HCT116 (cell line): Measurements from ENCODE around the gene MTX2. TPM values are rescaled to one million over a fixed set of nuclear protein-coding genes. Genes with fewer than 3 reads are reported as not detected.

Experiments used
- ATAC-seq: fragments of 200-7000 bp; cut with Tn5 transposase; 2 replicates; pipeline ENCODE4 v1.9.1; 2020; ENCODE audit warnings: mild to moderate bottlenecking, moderate library complexity
- BruUV-seq: library from RNA; stranded (reverse); fragments of 400-500 nt; replicated peaks from 2 replicates; lab custom pipeline; 2021; lab: Mats Ljungman, UMichigan
- CTCF ChIA-PET: fragments of 300-600 bp; sonication (Branson Sonifier 250); formaldehyde crosslinking; loops from one replicate; lab custom pipeline; 2021; ENCODE audit warnings: antibody characterized with exemption; lab: Charles Lee
- POLR2A ChIA-PET: fragments of 300-600, 350-600 bp; sonication (Branson Sonifier 250); formaldehyde crosslinking; loops from one replicate; lab custom pipeline; 2021; ENCODE audit warnings: antibody characterized with exemption; lab: Charles Lee
- RAD21 ChIA-PET, 2 experiments: fragments of 300-600 bp; sonication (Branson Sonifier 250); formaldehyde crosslinking; loops; one replicate each; lab custom pipeline; 2023; ENCODE audit warnings: low total read pairs in 2 of 2; ENCODE audit not compliant: uncharacterized antibody in 2 of 2, unreplicated experiment in 2 of 2, low non-redundant PET in 1 of 2; lab: Charles Lee
- DNase-seq: peaks from one replicate; pipeline ENCODE4 v3.0.0-alpha.2; 2010; ENCODE audit warnings: low read depth, low spot score
- H2AFZ ChIP-seq: fragments of 200-600 bp; shearing (Covaris generic), sonication (generic); 2 replicates; pipeline ENCODE4 v1.6.1; 2017; ENCODE audit warnings: low read depth, mixed run types, mixed read lengths, antibody characterized with exemption, low read length; ENCODE audit not compliant: poor library complexity, severe bottlenecking
- H3K27ac ChIP-seq: 2 replicates; pipeline ENCODE4 v1.5.1; 2012; ENCODE audit warnings: low read depth, low read length
- H3K27me3 ChIP-seq: fragments of 200-600 bp; sonication (generic); 2 replicates; pipeline ENCODE4 v1.6.1; 2016; ENCODE audit warnings: mixed run types, low read length, mixed read lengths; ENCODE audit not compliant: insufficient read depth
- H3K36me3 ChIP-seq, 2 experiments: fragments of 200-500 bp in 1 of 2; fragments of 200-600 bp in 1 of 2; sonication (Bioruptor generic) in 1 of 2; sonication (generic) in 1 of 2; 2 replicates each; pipeline versions ENCODE4 v1.5.1 to v1.6.1; 2014 to 2016; ENCODE audit warnings: low read length in 2 of 2, inconsistent platforms in 1 of 2, mixed read lengths in 1 of 2, mixed run types in 1 of 2; ENCODE audit not compliant: insufficient read depth in 2 of 2, control insufficient read depth in 1 of 2
- H3K4me1 ChIP-seq, 2 experiments: fragments of 200-600 bp in 1 of 2; sonication (generic) in 1 of 2; 2 replicates each; pipeline versions ENCODE4 v1.5.1 to v1.6.1; 2012 to 2017; ENCODE audit warnings: low read length in 2 of 2, inconsistent platforms in 1 of 2, mild to moderate bottlenecking in 1 of 2, mixed read lengths in 1 of 2, mixed run types in 1 of 2, moderate library complexity in 1 of 2; ENCODE audit not compliant: insufficient read depth in 2 of 2, control insufficient read depth in 1 of 2
- H3K4me2 ChIP-seq: fragments of 200-600 bp; sonication (generic); 2 replicates; pipeline ENCODE4 v1.6.1; 2017; ENCODE audit warnings: mixed run types, low read length, mixed read lengths
- H3K4me3 ChIP-seq, 2 experiments: fragments of 200-600 bp in 1 of 2; sonication (generic) in 1 of 2; replicated peaks in 1 of 2; 2 replicates each; pipeline ENCODE4 v1.5.1; 2011 to 2016; ENCODE audit warnings: low read length in 2 of 2, control low read depth in 1 of 2, low read depth in 1 of 2, mild to moderate bottlenecking in 1 of 2, mixed read lengths in 1 of 2, mixed run types in 1 of 2
- H3K79me2 ChIP-seq: fragments of 200-600 bp; sonication (generic); 2 replicates; pipeline ENCODE4 v1.6.1; 2017; ENCODE audit warnings: mild to moderate bottlenecking, mixed run types, low read length, moderate library complexity, mixed read lengths; ENCODE audit not compliant: insufficient read depth
- H3K9ac ChIP-seq: fragments of 200-600 bp; sonication (generic); 2 replicates; pipeline ENCODE4 v1.6.1; 2016; ENCODE audit warnings: low read length, mixed read lengths
- H3K9me2 ChIP-seq: fragments of 200-600 bp; sonication (generic), shearing (Covaris generic); 2 replicates; pipeline ENCODE4 v1.6.1; 2017; ENCODE audit warnings: mixed run types, mild to moderate bottlenecking, moderate library complexity; ENCODE audit not compliant: insufficient read depth
- H3K9me3 ChIP-seq, 2 experiments: fragments of 200-500 bp in 1 of 2; fragments of 200-600 bp in 1 of 2; sonication (Bioruptor generic) in 1 of 2; sonication (generic) in 1 of 2; 2 replicates each; pipeline ENCODE4 v1.6.1; 2014 to 2017; ENCODE audit warnings: low read length in 2 of 2, mixed read lengths in 2 of 2, inconsistent platforms in 1 of 2, low read depth in 1 of 2, mild to moderate bottlenecking in 1 of 2, mixed run types in 1 of 2, moderate library complexity in 1 of 2; ENCODE audit not compliant: control insufficient read depth in 1 of 2, insufficient read depth in 1 of 2
- H4K20me1 ChIP-seq: fragments of 200-600 bp; sonication (generic), shearing (Covaris generic); 2 replicates; pipeline ENCODE4 v1.6.1; 2017; ENCODE audit warnings: mixed run types, mild to moderate bottlenecking, moderate library complexity; ENCODE audit not compliant: insufficient read depth
- CBX3 ChIP-seq: IDR thresholded peaks from 2 replicates; pipeline ENCODE4 v1.6.1; 2012; ENCODE audit warnings: low read depth
- EGR1 ChIP-seq: IDR thresholded peaks from 2 replicates; pipeline ENCODE4 v1.6.1; 2012; ENCODE audit warnings: low read depth
- EZH2 ChIP-seq: fragments of 200-600 bp; sonication (generic); IDR thresholded peaks from 2 replicates; pipeline ENCODE4 v1.6.1; 2017; ENCODE audit warnings: antibody characterized with exemption, mixed run types
- EZH2phosphoT487 ChIP-seq: fragments of 200-600 bp; IDR thresholded peaks from 2 replicates; pipeline ENCODE4 v1.6.1; 2018; ENCODE audit warnings: antibody characterized with exemption, borderline replicate concordance
- intact Hi-C: fragments of 100-400 bp; cut with micrococcal nuclease; formaldehyde crosslinking; loops from 2 replicates; pipeline ENCODE4 v1.10.0; 2022
- total RNA-seq: library from RNA; stranded (reverse); gene quantifications from one replicate; pipeline ENCODE4 v1.2.1, GENCODE V29; 2021; ENCODE audit not compliant: unreplicated experiment
- TF ChIP-seq, protein P1 (sequence below), 3 experiments: fragments of 200-600 bp in 1 of 3; sonication (generic) in 1 of 3; IDR thresholded peaks in 2 of 3; conservative IDR thresholded peaks in 1 of 3; 2 replicates each; pipeline ENCODE4 v1.5.1; 2012 to 2017; ENCODE audit warnings: low read depth in 2 of 3, low read length in 2 of 3, antibody characterized with exemption in 1 of 3, borderline replicate concordance in 1 of 3, control low read depth in 1 of 3, mild to moderate bottlenecking in 1 of 3, mixed read lengths in 1 of 3, mixed run types in 1 of 3, moderate library complexity in 1 of 3; ENCODE audit not compliant: insufficient read depth in 1 of 3
- TF ChIP-seq, protein P2 (sequence below): IDR thresholded peaks from 2 replicates; pipeline ENCODE4 v1.6.1; 2011; ENCODE audit warnings: mild to moderate bottlenecking, low read length, moderate library complexity; ENCODE audit not compliant: insufficient replicate concordance; ENCODE audit errors: extremely low read depth

The MTX2 gene
- total RNA-seq, 1 experiment from 2014 or later, result 38.9 TPM

DNA sequence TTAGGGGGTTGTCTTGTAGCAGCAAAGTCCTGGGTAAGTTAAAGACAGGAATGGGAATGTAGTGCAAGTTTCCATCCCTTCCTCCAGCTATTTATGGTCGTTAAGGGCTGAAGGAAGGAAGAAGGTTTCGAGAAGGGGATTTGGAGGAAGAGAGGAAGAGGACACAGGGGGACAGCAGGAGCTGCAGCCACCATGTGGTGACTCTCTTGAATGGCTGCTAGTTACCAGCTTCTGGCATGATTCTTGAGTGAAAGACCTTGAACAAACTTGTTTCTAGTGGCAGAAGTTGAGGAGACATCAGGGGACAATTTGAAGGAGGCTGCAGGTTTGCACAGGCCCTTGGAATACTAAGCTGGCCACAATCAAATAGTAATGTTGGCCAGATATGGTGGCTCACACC is 116.6 kb downstream of the MTX2 start:
- Histone ChIP-seq H4K20me1 (no peaks in the 10 kb centered on the region), H3K4me3 (no peak overlapping the region)
- no peak for TF ChIP-seq CBX3
- TF ChIP-seq, protein P1, sequence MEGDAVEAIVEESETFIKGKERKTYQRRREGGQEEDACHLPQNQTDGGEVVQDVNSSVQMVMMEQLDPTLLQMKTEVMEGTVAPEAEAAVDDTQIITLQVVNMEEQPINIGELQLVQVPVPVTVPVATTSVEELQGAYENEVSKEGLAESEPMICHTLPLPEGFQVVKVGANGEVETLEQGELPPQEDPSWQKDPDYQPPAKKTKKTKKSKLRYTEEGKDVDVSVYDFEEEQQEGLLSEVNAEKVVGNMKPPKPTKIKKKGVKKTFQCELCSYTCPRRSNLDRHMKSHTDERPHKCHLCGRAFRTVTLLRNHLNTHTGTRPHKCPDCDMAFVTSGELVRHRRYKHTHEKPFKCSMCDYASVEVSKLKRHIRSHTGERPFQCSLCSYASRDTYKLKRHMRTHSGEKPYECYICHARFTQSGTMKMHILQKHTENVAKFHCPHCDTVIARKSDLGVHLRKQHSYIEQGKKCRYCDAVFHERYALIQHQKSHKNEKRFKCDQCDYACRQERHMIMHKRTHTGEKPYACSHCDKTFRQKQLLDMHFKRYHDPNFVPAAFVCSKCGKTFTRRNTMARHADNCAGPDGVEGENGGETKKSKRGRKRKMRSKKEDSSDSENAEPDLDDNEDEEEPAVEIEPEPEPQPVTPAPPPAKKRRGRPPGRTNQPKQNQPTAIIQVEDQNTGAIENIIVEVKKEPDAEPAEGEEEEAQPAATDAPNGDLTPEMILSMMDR (IDR thresholded peaks at IDR 0.05 in 2 of 3, conservative IDR thresholded peaks at IDR 0.05 in 1 of 3; ENCODE audit: borderline replicate concordance in 1 of 3, insufficient read depth in 1 of 3, low read depth in 2 of 3, low read length in 2 of 3), result peak in 2 of 3 experiments; percentile 12 to 15; a peak in 1 of 6 replicates
- no peak for TF ChIP-seq EZH2phosphoT487
- no peak for TF ChIP-seq EGR1
- TF ChIP-seq, protein P2, sequence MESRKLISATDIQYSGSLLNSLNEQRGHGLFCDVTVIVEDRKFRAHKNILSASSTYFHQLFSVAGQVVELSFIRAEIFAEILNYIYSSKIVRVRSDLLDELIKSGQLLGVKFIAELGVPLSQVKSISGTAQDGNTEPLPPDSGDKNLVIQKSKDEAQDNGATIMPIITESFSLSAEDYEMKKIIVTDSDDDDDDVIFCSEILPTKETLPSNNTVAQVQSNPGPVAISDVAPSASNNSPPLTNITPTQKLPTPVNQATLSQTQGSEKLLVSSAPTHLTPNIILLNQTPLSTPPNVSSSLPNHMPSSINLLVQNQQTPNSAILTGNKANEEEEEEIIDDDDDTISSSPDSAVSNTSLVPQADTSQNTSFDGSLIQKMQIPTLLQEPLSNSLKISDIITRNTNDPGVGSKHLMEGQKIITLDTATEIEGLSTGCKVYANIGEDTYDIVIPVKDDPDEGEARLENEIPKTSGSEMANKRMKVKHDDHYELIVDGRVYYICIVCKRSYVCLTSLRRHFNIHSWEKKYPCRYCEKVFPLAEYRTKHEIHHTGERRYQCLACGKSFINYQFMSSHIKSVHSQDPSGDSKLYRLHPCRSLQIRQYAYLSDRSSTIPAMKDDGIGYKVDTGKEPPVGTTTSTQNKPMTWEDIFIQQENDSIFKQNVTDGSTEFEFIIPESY, result no peak
- TF ChIP-seq EZH2, result no peak
- TF ChIP-seq, all 23 proteins: peak for 1
- Histone ChIP-seq H3K9ac (no peak overlapping the region), H3K9me2 (no peaks in the 10 kb centered on the region; the same call in 1 of the 2 replicates), H3K9me3 (no peaks in the 10 kb centered on the region), H3K27me3 (no peaks in the 10 kb centered on the region), H3K36me3 (no peaks in the 10 kb centered on the region), H3K4me2 (no peak overlapping the region), H3K79me2 (no peaks in the 10 kb centered on the region), H3K27ac (no peak overlapping the region), H3K4me1 (no peaks in the 10 kb centered on the region), H2AFZ (no peak overlapping the region)
- RAD21 ChIA-PET, result no interaction called here
- BruUV-seq, result no TSS peak
- intact Hi-C loops, result no loop called here
- POLR2A ChIA-PET, result no interaction called here
- CTCF ChIA-PET, result no interaction called here
- DNase-seq (no peak), ATAC-seq (peak; percentile 50; the same call in 1 of the 2 replicates)

Other genes starting within 250 kb of the MTX2 start
- not detected for gene EVX2, start 185.5 kb upstream of the MTX2 start, total RNA-seq
- not detected for gene HOXD13, start 176.7 kb upstream of the MTX2 start, total RNA-seq
- gene HOXD12, start 169.6 kb upstream of the MTX2 start, total RNA-seq, result 0.27 TPM
- gene HOXD11, start 162.2 kb upstream of the MTX2 start, total RNA-seq, result not detected
- gene HOXD10, start 152.7 kb upstream of the MTX2 start, total RNA-seq, result not detected
- gene HOXD9, start 146.7 kb upstream of the MTX2 start, total RNA-seq, result not detected
- gene HOXD8, start 139.7 kb upstream of the MTX2 start, total RNA-seq, result 6.0 TPM
- gene HOXD4, start 117.9 kb upstream of the MTX2 start, total RNA-seq, result 0.61 TPM
- gene HOXD3, start 112.1 kb upstream of the MTX2 start, total RNA-seq, result 1.4 TPM
- not detected for gene HOXD1, start 80.8 kb upstream of the MTX2 start, total RNA-seq